Spleen (tissue), 11 donors: ENCODE measurements around the gene FTL. TPM values are rescaled to one million over a fixed set of nuclear protein-coding genes. Genes with fewer than 3 reads are reported as not detected.

ENCODE experiments used
- DNase-seq: peaks from one replicate; pipeline ENCODE4 v3.0.0-alpha.2; 2020
- H3K27ac ChIP-seq, 8 donors: fragments of 200-600 bp; sonication (generic) in 7 of 8; 1 replicate in 4 of 8; 2 replicates in 4 of 8; pipeline versions ENCODE4 v1.5.0 to v1.8.0; 2016 to 2021; ENCODE audit warnings: inconsistent platforms in 4 of 8, mild to moderate bottlenecking in 4 of 8, moderate library complexity in 1 of 8
- H3K27me3 ChIP-seq, 7 donors: fragments of 200-600 bp; sonication (generic) in 6 of 7; replicated peaks in 1 of 7; 1 replicate in 4 of 7; 2 replicates in 3 of 7; pipeline versions ENCODE4 v1.5.0 to v1.8.0; 2016 to 2021; ENCODE audit warnings: inconsistent platforms in 3 of 7, mild to moderate bottlenecking in 1 of 7
- H3K36me3 ChIP-seq, 6 donors: fragments of 200-600 bp; sonication (generic) in 5 of 6; 1 replicate in 4 of 6; 2 replicates in 2 of 6; pipeline versions ENCODE4 v1.5.0 to v1.8.0; 2016 to 2021; ENCODE audit warnings: inconsistent platforms in 2 of 6
- H3K4me1 ChIP-seq, 6 donors: fragments of 200-600 bp; sonication (generic) in 5 of 6; 1 replicate in 3 of 6; 2 replicates in 3 of 6; pipeline versions ENCODE4 v1.5.0 to v1.8.0; 2016 to 2021; ENCODE audit warnings: inconsistent platforms in 3 of 6
- H3K4me3 ChIP-seq, 8 donors: fragments of 200-600 bp; sonication (generic) in 7 of 8; 1 replicate in 4 of 8; 2 replicates in 4 of 8; pipeline versions ENCODE4 v1.5.0 to v1.8.0; 2016 to 2021; ENCODE audit warnings: inconsistent platforms in 4 of 8, mild to moderate bottlenecking in 4 of 8, moderate library complexity in 2 of 8
- H3K9me3 ChIP-seq, 8 donors: fragments of 200-600 bp; sonication (generic) in 7 of 8; 1 replicate in 4 of 8; 2 replicates in 4 of 8; pipeline versions ENCODE4 v1.5.0 to v1.8.0; 2016 to 2021; ENCODE audit warnings: inconsistent platforms in 4 of 8
- CTCF ChIP-seq, 11 experiments: fragments of 200-600 bp in 7 of 11; fragments of 450-650 bp in 4 of 11; sonication (generic) in 4 of 11; IDR thresholded peaks in 8 of 11; conservative IDR thresholded peaks in 3 of 11; 1 replicate in 7 of 11; 2 replicates in 4 of 11; pipeline versions ENCODE4 v1.4.0 to v1.8.0; 2016 to 2021; ENCODE audit warnings: antibody characterized with exemption in 11 of 11, inconsistent platforms in 4 of 11, mild to moderate bottlenecking in 1 of 11
- POLR2A ChIP-seq, 3 donors: fragments of 450-650 bp; IDR thresholded peaks; one replicate each; pipeline ENCODE4 v1.5.1; 2017; ENCODE audit warnings: antibody characterized with exemption in 3 of 3, mild to moderate bottlenecking in 1 of 3
- POLR2AphosphoS5 ChIP-seq, 3 donors: sonication (generic); formaldehyde crosslinking; IDR thresholded peaks; one replicate each; pipeline ENCODE4 v1.5.1; 2017; ENCODE audit warnings: antibody characterized with exemption in 3 of 3
- WGBS, 5 donors: extraction: QIAGEN DNeasy Blood & Tissue Kit in 3 of 5; methylation state at CpG; one replicate each; pipeline versions ENCODE4 v1.1.5 to v1.1.7; 2013 to 2018; 5-methylcytosine and 5-hydroxymethylcytosine counted together
- intact Hi-C: fragments of 100-400 bp; cut with DNase I; formaldehyde crosslinking; loops from one replicate; pipeline ENCODE4 v1.15.0; 2023; ENCODE audit warnings: low total_unique reads
- polyA plus RNA-seq, 3 donors: library from polyadenylated mRNA; stranded (reverse); fragments of 200-250 nt; gene quantifications; one replicate each; pipeline ENCODE4 v1.2.1, GENCODE V29; 2013
- total RNA-seq, 7 donors: library from RNA; depleted of rRNA in 3 of 7; stranded (reverse); fragments of >200 nt in 3 of 7; fragmentation: NEBNext Ultra II Directional in 4 of 7; extraction: Animal tissue kit (Norgen Biotek cat#: 25700) in 4 of 7; gene quantifications; one replicate each; pipeline versions ENCODE4 v1.1.0 to v1.2.1, GENCODE V29; 2016 to 2021
- donor health status: healthy with polysubstance abuse.
- donor health status: DM: no; HTN: no; CAD: no; lungs with moderate emphysema.
- donor health status: DM: no; HTN: no; CAD: no.
- donor health status: Bipolar disorder and iron deficiency.
- donor health status: healthy.
- donor health status: DM: no; HTN: no; CAD: no.
- donor health status: DM: yes; HTN: yes; CAD: no.

FTL gene
- total and polyA plus RNA-seq, 10 donors = 4,960 to 14,078 (median 7,397) TPM

GRCh38 chr19:48950830-48951519 lies 14.1 kb upstream of the FTL start:
- no peak for DNase-seq
- TF ChIP-seq POLR2AphosphoS5 (IDR thresholded peaks at IDR 0.05) (peak in 1 of 3 donors; percentile 16), POLR2A (IDR thresholded peaks at IDR 0.05) (no peak)
- Histone ChIP-seq H3K4me3 (no peak overlapping the region), H3K27me3 (no peaks in the 10 kb centered on the region), H3K9me3 (peaks cover 0 to 18% (median 11%) of the 10 kb centered on the region in 8 donors), H3K4me1 (peaks cover 12 to 30% (median 15%) of the 10 kb centered on the region in 6 donors), H3K36me3 (peaks cover 0 to 3% (median under 1%) of the 10 kb centered on the region in 6 donors), H3K27ac (peak overlapping the region; percentile 29 to 81 (median 58))
- 46 to 67% (median 59%) methylated on average over 9 of the region's 9 CpGs for WGBS, 5 donors
- intact Hi-C loops = loop anchor here (10.0 kb wide), 1 partner anchor 46 kb away; the partner anchor contains the start of gene NUCB1

GRCh38 chr19:48953141-48953540 lies 12.0 kb upstream of the FTL start:
- no peak overlapping the region for H3K27ac ChIP-seq
- no peaks in the 10 kb centered on the region for H3K27me3 ChIP-seq
- H3K36me3 ChIP-seq = peaks cover 0 to 25% (median 6%) of the 10 kb centered on the region in 6 donors
- H3K4me1 ChIP-seq = peaks cover 12 to 36% (median 20%) of the 10 kb centered on the region in 6 donors
- no peak for TF ChIP-seq POLR2AphosphoS5 (IDR thresholded peaks at IDR 0.05)
- TF ChIP-seq POLR2A (IDR thresholded peaks at IDR 0.05) = no peak
- TF ChIP-seq CTCF (IDR thresholded peaks at IDR 0.05 in 8 of 11, conservative IDR thresholded peaks at IDR 0.05 in 3 of 11) = no peak
- WGBS, 5 donors = 70 to 87% (median 77%) methylated on average over 4 of the region's 4 CpGs
- no peak for DNase-seq
- no peak overlapping the region for H3K4me3 ChIP-seq
- H3K9me3 ChIP-seq = peaks cover 0 to under 1% (median 0%) of the 10 kb centered on the region in 8 donors
- intact Hi-C loops = loop anchor here (10.0 kb wide), 1 partner anchor 48 kb away; the partner anchor contains the start of gene NUCB1

- Histone ChIP-seq H3K4me3 (peak overlapping the region; percentile 76 to 97 (median 90)), H3K9me3 (no peaks in the 10 kb centered on the region), H3K27me3 (no peaks in the 10 kb centered on the region), H3K36me3 (peaks cover 0 to 31% (median 6%) of the 10 kb centered on the region in 6 donors), H3K4me1 (peaks cover 12 to 45% (median 20%) of the 10 kb centered on the region in 6 donors), H3K27ac (peak overlapping the region; percentile 53 to 96 (median 92))
- intact Hi-C loops = loop anchor here (10.0 kb wide), 1 partner anchor 49 kb away; the partner anchor contains the start of gene NUCB1
- no peak for TF ChIP-seq CTCF (IDR thresholded peaks at IDR 0.05 in 8 of 11, conservative IDR thresholded peaks at IDR 0.05 in 3 of 11)
- TF ChIP-seq POLR2AphosphoS5 (IDR thresholded peaks at IDR 0.05) = no peak
- no peak for TF ChIP-seq POLR2A (IDR thresholded peaks at IDR 0.05)
- no peak for DNase-seq
- 62 to 76% (median 71%) methylated on average over 11 of the region's 11 CpGs for WGBS, 5 donors
Measured at GRCh38 chr19:48953990-48954594, 11.0 kb upstream of the FTL start.

- peak; percentile 98 for DNase-seq
- H3K36me3 ChIP-seq = peaks cover 0 to 31% (median 6%) of the 10 kb centered on the region in 6 donors
- intact Hi-C loops = loop anchor here (10.0 kb wide), 1 partner anchor 50 kb away; the partner anchor contains the start of gene NUCB1
- TF ChIP-seq POLR2A (IDR thresholded peaks at IDR 0.05) = peak in 2 of 3 donors; percentile 38 to 58
- peak; percentile 87 to 95 (median 94) for TF ChIP-seq POLR2AphosphoS5 (IDR thresholded peaks at IDR 0.05)
- peak in 3 of 11 experiments; percentile 5 to 36 (median 19) for TF ChIP-seq CTCF (IDR thresholded peaks at IDR 0.05 in 8 of 11, conservative IDR thresholded peaks at IDR 0.05 in 3 of 11)
- H3K9me3 ChIP-seq = no peaks in the 10 kb centered on the region
- H3K4me3 ChIP-seq = peak within 1 kb of the TSS; percentile 76 to 97 (median 90)
- H3K27me3 ChIP-seq = no peaks in the 10 kb centered on the region
- H3K4me1 ChIP-seq = peaks cover 12 to 51% (median 22%) of the 10 kb centered on the region in 6 donors
- H3K27ac ChIP-seq = peak within 1 kb of the TSS; percentile 53 to 96 (median 92)
- 0 to 1% (median 1%) methylated on average over 20 to 71 of the region's 71 CpGs for WGBS, 5 donors
Measured at GRCh38 chr19:48954595-48955307, 10.4 kb upstream of the FTL start, which contains the start of gene BAX. TSS of gene BAX (plus strand) at chr19:48954875. CDS start at chr19:48954929, 54 bp downstream.
